Kidney capillary endothelial cell (primary cell): Measurements from ENCODE around the gene TICAM2.
A peak's percentile ranks its signal among the peaks of the same experiment; 100 is the strongest.
"Not testable (repeated sequence)": the region's sequence is repeated elsewhere in the genome, so short reads cannot be mapped to it uniquely, and the experiment has no call there.

ENCODE experiments used
- DNase-seq: peaks from one replicate; pipeline ENCODE4 v3.0.0-alpha.2; 2018; ENCODE audit warnings: low spot score

Gene TICAM2

DNA sequence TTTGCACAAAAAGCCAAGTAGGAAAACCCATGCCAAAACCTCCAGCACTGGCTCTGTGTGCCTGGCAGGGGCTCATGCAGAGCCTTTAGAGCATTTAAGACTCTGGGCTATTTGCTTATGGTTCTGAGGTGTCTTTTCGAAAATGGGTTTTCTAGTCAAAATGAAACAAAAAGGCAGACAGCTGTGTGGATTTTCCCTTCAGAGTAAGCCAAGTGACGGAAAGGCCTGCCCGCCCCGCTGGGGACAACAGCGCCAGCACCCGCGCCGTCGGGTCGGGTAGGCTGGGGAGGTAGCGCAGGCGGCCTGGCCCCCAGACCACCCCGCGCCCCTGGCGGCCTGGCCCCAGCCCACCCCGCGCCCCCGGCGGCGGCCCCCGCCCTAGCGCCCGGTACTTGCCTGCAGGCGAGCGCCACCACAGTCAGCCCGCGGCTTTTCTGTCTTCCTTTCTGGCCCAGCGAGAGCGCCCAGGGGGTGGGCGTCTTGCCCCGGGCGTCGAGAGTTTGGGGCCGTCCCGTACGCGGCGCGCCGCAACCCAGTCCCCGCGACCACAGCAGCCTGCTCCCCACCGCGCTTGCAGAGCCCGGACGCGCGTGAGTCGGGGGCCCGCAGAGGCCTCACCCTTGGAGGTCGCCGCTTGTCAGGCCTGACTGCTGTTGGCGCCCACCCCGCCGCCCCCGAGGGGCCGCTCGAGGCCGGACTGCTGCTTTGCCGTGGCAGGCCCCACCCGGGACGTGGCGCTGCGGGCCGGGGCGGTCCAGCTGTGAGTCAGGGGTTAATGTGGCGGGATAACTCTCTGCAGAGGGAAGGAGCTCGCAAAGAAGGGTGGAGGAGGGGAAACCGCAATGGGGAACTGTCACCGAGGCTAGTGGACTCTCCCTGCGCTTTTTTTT is at the start of gene TICAM2:
TICAM2 (minus strand) TSS at position 779 of the 890 bp plus-strand sequence. CDS start 21,223 bp downstream, outside the sequence.
- peak; percentile 21 for DNase-seq

DNA sequence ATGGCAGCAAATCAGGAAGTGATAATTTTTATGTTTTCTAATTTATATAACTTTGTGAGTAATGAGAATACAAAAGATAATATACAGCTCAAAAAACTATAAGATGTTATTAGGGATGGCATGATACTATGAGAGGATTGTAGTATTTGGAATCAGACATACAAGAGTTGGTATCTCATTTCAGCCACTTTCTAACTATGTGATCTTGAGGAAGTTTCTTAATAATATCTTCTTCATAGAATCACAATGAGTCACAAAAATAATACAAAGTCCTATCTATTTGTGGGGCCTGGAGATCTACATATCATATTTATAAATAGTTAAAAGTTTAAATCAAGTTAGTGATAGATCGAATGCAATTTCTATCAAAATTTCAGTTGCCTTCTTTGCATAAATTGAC is 47.3 kb upstream of the TICAM2 start:
- no peak for DNase-seq

GRCh38 chr5:115648056-115648455 is 45.8 kb upstream of the TICAM2 start:
- DNase-seq: no peak

GRCh38 chr5:115645386-115645785 is 43.1 kb upstream of the TICAM2 start:
- DNase-seq: not testable (repeated sequence)

GRCh38 chr5:115644046-115644445 is 41.8 kb upstream of the TICAM2 start:
- no peak for DNase-seq

DNA sequence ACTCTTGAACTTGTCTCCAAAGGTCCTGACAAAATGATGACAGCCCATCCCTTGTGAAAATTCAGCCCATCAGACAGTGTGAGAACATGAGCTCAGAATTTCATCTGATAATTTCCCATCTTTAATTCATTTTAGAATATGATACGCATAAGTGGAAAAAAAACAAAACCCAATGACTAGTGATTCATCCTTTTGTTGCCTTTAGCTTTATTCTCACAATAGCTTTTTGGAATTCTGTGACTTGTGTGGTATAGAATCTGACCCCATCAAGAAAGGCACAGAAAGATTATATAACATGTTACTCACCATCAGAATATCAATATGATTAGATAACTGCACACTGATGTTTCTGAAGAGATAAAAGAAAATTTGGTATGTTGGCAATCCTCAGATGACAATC is 39.7 kb upstream of the TICAM2 start:
- DNase-seq: no peak

DNA sequence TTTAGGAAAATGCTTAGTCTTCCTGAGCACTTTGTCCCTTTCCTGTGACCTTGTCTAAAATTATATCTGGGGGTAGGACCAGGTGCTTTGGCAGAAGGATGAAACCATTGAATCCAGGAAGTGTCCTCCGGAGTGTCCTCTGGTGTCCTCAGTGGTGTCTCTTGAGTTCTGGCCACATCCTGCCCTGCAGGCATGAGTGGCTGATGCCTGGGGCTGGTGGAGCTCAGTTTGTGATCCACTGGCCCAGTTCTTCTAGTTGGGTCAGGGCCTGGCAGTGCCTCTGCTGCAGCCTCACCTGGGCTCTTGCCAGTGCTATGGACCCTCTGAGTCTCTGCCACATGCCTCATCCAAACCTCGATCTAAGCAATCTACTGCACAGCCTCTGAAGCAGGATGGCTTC is 38.0 kb upstream of the TICAM2 start:
- DNase-seq: no peak

DNA sequence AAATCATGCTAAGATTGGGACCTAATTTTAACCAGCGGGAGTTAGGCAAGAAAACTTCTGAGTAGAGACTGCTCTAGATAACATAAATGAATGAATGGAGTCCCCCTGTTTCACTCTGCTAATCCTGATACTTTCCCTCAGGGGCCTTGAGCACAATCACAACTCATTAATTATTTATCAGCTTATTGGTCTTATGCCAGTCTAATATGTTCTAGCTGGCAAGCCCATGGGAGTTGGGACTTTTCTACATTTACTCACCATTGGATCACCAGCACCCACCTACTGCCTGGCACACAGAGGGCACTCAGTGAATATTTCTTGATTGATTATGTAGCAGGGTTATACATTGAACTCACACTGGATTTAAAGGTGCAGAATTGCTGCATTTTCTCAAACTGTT is 37.1 kb upstream of the TICAM2 start:
- no peak for DNase-seq

DNA sequence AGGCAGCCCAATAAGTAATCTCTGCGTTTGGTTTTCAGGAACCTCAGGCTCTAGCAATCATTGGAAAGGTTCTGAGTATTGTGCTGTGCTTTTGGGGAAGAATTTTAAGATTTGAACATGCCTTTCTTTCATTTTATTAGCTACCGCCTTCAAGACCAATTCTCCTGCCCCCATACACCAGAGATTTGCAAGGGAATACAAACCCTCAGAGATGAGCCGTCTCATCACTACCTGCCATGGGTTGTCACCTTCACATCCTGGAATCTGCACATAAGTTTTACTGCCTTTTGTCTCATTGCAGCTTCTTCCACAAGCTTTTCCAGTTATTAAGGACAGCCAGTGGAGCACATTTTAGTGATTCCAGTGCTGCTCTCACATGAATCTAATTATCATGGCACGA is 35.2 kb upstream of the TICAM2 start:
- DNase-seq: no peak

- no peak for DNase-seq
These were observed 33.7 kb upstream of the TICAM2 start for GRCh38 chr5:115636008-115636407.

DNA sequence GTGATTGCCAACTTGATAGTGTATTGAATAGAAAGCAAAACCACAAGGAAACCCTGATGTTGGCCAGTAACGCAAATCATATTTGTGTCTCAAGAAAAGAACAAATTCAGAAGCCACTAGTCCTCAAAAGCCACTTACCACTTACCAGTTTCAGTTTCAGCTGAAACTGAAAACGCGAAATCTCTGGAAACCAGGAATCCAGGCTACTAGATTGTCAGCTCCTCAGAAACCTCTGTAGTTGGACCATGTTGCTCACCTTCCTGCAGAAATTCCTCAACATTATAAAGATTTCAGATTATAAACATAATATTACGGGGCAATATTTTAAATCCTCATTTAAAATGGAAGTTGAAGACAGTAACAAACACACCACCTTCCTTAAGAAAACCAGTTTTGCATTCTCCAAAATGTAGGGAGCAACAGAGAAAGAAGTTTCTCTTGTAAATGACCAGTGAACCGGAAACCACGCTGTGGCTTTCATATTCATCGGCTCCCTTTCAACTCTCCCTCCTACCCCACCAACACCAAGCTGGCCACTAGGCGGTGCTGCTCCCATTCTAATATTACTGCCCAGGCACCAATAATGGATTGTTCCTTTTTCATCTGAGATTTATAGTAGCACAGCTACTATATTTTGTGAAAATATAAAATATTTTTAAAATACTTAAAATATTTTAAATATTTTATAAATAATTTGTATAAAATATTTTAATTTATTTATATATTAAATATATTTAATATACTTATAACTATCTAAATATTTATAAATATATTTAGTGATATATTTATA is 32.3 kb upstream of the TICAM2 start:
- peak; percentile 81 for DNase-seq

DNA sequence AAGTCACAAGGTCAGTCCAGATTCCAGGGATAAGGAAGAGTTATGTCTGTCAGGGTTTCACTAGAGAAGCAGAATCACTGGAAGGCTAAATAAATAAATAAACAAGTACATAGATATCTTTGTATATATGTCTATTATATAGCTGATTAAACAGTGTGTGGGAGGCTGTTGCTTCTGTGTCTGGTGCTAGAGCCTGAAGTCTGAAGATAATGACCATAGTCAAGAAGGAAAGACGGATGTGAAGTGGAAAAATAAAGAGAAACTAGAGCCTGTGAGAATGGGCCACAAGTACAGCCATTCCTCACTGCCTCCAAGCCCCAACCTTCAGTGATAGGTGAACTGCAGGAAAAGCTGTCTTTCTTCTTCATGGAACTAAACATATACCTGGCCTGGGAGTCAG is 27.6 kb upstream of the TICAM2 start:
- DNase-seq: no peak

DNA sequence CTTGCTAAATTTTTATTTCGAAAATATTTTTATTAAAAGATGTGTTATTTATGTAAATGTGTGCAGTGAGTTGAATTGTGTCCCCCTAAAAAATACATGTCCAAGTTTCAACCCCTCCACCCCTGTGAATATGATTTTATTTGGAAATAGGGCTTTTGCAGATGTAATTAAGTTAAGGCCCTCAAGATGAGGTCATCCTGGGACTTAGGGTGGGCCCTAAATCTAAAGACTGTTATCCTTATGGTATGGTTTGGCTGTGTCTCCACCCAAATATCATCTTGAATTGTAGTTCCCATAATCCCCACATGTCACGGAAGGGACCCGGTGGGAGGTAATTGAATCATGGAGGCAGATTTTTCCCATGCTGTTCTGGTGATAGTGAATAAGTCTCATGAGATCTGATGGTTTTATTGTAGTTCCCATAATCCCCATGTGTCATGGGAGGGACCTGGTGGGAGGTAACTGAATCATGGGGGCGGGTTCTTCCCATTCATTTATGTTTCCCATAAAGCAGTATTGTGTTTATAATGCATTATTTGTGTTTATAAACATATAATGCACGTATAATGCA is 25.1 kb upstream of the TICAM2 start:
- no peak for DNase-seq

GRCh38 chr5:115626445-115626823 is 24.2 kb upstream of the TICAM2 start:
- DNase-seq: no peak

GRCh38 chr5:115625579-115626444 is 23.5 kb upstream of the TICAM2 start, which contains the start of gene TMED7:
Gene TMED7 (minus strand): TSS chr5:115626036. CDS start chr5:115625792, 244 bp downstream.
- DNase-seq: peak; percentile 95

DNA sequence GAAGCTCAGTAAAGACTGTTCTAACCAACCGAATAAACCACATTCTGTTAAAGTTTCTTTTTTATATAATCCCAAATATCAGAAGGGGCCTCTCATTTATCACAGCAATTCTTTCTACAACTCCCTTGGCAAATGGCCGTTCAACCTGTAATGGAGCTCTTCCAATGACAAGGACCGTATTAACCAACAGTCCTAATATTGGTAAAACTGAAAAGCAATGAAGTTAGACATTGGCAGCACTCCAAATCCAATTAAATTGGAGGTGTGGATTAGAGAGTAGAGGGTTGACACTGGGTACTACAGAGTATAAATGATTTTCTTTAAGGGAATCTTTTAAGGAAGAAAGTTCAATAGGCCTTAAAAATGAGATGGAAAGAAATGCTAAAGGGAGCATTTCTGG is 22.7 kb upstream of the TICAM2 start:
- no peak for DNase-seq

- DNase-seq: no peak
These were observed 21.4 kb upstream of the TICAM2 start for GRCh38 chr5:115623658-115624057.

GRCh38 chr5:115621365-115621900 is 19.2 kb upstream of the TICAM2 start:
- no peak for DNase-seq

GRCh38 chr5:115616892-115617291 is 14.6 kb upstream of the TICAM2 start:
- DNase-seq: no peak

DNA sequence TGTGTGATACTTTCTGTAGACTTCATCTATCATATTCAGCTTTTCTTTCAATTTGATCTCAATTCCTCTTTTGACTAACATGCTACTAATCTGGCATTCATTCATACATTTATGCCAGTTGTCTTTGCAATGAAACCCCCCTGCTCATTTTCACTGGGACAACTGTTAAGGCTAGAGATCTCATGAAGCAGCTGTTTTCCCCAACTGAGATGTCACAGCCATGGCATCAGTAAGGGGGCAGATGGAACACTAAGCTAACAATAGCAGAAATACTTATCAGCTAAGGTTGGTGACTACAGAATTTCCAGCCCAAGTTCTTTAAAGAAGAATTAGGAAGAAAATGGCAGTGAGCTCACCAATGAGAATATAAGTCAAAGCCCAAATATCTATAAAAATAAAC is 14.2 kb upstream of the TICAM2 start:
- DNase-seq: no peak

GRCh38 chr5:115611873-115612272 is 9.6 kb upstream of the TICAM2 start:
- no peak for DNase-seq
